Left ventricle myocardium superior (tissue), 1 donor: ENCODE measurements around the gene SDHB. TPM values are rescaled to one million over a fixed set of nuclear protein-coding genes. Genes with fewer than 3 reads are reported as not detected.

Source experiments
- ATAC-seq: fragments of 200-7000 bp; cut with Tn5 transposase; one replicate; pipeline ENCODE4 v1.9.1; 2020; ENCODE audit warnings: mild to moderate bottlenecking, moderate library complexity
- DNase-seq: peaks from one replicate; pipeline ENCODE4 v3.0.0-alpha.2; 2020
- intact Hi-C: fragments of 100-400 bp; cut with micrococcal nuclease; formaldehyde crosslinking; loops from one replicate; pipeline ENCODE4 v1.11.0; 2022
- long read RNA-seq: library from polyadenylated mRNA; unstranded; transcript quantifications from one replicate; pipeline ENCODE4 v2.0.0, GENCODE V29; 2021
- total RNA-seq: library from RNA; stranded (reverse); fragmentation: NEBNext Ultra II Directional; extraction: Animal tissue kit (Norgen Biotek cat#: 25700); gene quantifications from one replicate; pipeline ENCODE4 v1.2.1, GENCODE V29; 2021
- donor health status: DM: no; HTN: yes; CAD: no; lungs with severe emphysema.

The SDHB gene
- 438 TPM for total RNA-seq
- long read RNA-seq, transcript SDHB-201 (8 exons, 1,153 nt), result major isoform, 372 of 391 reads
- long read RNA-seq, partial matches to known transcripts, result 13 of 391 reads
- long read RNA-seq, other reads (novel, unspliced or antisense), result 6 of 391 reads

- ATAC-seq, result peak; percentile 98
- intact Hi-C loops, result no loop called here
Measured at GRCh38 chr1:17053685-17054410, at the start of gene SDHB. SDHB (minus strand) TSS chr1:17054032; CDS start chr1:17054019, 13 bp downstream.

GRCh38 chr1:17102232-17102631 is 48.4 kb upstream of the SDHB start:
- DNase-seq, result no peak
- intact Hi-C loops, result no loop called here
- ATAC-seq, result no peak

More at GRCh38 chr1:17053685-17054410, at the start of gene SDHB:
- peak; percentile 99 for DNase-seq

- DNase-seq (no peak), ATAC-seq (no peak)
- intact Hi-C loops, result no loop called here
Measured at GRCh38 chr1:17101261-17101660, 47.4 kb upstream of the SDHB start.

- intact Hi-C loops, result no loop called here
- no peak for ATAC-seq
- no peak for DNase-seq
Measured at GRCh38 chr1:17099616-17100340, 45.9 kb upstream of the SDHB start.

GRCh38 chr1:17098446-17099317 is 44.9 kb upstream of the SDHB start:
- peak; percentile 45 for ATAC-seq
- intact Hi-C loops, result no loop called here
- peak; percentile 55 for DNase-seq

- ATAC-seq (peak; percentile 18), DNase-seq (no peak)
- intact Hi-C loops, result no loop called here
Measured at GRCh38 chr1:17097787-17098186, 44.0 kb upstream of the SDHB start.

- ATAC-seq, result no peak
- intact Hi-C loops, result no loop called here
- no peak for DNase-seq
Measured at GRCh38 chr1:17097147-17097546, 43.3 kb upstream of the SDHB start.

GRCh38 chr1:17096584-17096983 is 42.8 kb upstream of the SDHB start:
- intact Hi-C loops, result no loop called here
- DNase-seq, result no peak

GRCh38 chr1:17095141-17095540 is 41.3 kb upstream of the SDHB start:
- ATAC-seq, result no peak
- intact Hi-C loops, result no loop called here
- no peak for DNase-seq

More at GRCh38 chr1:17096584-17096983, 42.8 kb upstream of the SDHB start:
- ATAC-seq, result no peak

GRCh38 chr1:17094664-17095063 is 40.8 kb upstream of the SDHB start:
- ATAC-seq (peak; percentile 53), DNase-seq (no peak)
- intact Hi-C loops, result no loop called here

- intact Hi-C loops, result no loop called here
- DNase-seq (no peak), ATAC-seq (no peak)
Measured at GRCh38 chr1:17093822-17094393, 40.1 kb upstream of the SDHB start.

- intact Hi-C loops, result no loop called here
- DNase-seq (no peak), ATAC-seq (no peak)
Measured at GRCh38 chr1:17091252-17091651, 37.4 kb upstream of the SDHB start.

- no peak for DNase-seq
- ATAC-seq, result no peak
- intact Hi-C loops, result no loop called here
Measured at GRCh38 chr1:17089506-17089905, 35.7 kb upstream of the SDHB start.

GRCh38 chr1:17086751-17087150 is 32.9 kb upstream of the SDHB start:
- intact Hi-C loops, result no loop called here
- DNase-seq (no peak), ATAC-seq (no peak)

GRCh38 chr1:17084787-17085186 is 31.0 kb upstream of the SDHB start:
- intact Hi-C loops, result no loop called here
- DNase-seq (no peak), ATAC-seq (no peak)

GRCh38 chr1:17082761-17083160 is 28.9 kb upstream of the SDHB start:
- DNase-seq, result no peak
- intact Hi-C loops, result no loop called here
- ATAC-seq, result no peak

- no peak for DNase-seq
- ATAC-seq, result no peak
- intact Hi-C loops, result no loop called here
Measured at GRCh38 chr1:17081439-17081838, 27.6 kb upstream of the SDHB start.

- intact Hi-C loops, result no loop called here
- DNase-seq, result no peak
- ATAC-seq, result no peak
Measured at GRCh38 chr1:17080880-17081279, 27.0 kb upstream of the SDHB start.

GRCh38 chr1:17080085-17080759 is 26.4 kb upstream of the SDHB start:
- no peak for DNase-seq
- intact Hi-C loops, result no loop called here
- ATAC-seq, result no peak
